ENCODE measurements around the gene HYAL1. TPM values are rescaled to one million over a fixed set of nuclear protein-coding genes. Genes with fewer than 3 reads are reported as not detected.
A peak's percentile ranks its signal among the peaks of the same experiment; 100 is the strongest.

The HYAL1 gene, protein sequence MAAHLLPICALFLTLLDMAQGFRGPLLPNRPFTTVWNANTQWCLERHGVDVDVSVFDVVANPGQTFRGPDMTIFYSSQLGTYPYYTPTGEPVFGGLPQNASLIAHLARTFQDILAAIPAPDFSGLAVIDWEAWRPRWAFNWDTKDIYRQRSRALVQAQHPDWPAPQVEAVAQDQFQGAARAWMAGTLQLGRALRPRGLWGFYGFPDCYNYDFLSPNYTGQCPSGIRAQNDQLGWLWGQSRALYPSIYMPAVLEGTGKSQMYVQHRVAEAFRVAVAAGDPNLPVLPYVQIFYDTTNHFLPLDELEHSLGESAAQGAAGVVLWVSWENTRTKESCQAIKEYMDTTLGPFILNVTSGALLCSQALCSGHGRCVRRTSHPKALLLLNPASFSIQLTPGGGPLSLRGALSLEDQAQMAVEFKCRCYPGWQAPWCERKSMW
- 1.6 and 3.0 TPM in 2 replicates for total RNA-seq (ENCODE audit: low replicate concordance)

DNA sequence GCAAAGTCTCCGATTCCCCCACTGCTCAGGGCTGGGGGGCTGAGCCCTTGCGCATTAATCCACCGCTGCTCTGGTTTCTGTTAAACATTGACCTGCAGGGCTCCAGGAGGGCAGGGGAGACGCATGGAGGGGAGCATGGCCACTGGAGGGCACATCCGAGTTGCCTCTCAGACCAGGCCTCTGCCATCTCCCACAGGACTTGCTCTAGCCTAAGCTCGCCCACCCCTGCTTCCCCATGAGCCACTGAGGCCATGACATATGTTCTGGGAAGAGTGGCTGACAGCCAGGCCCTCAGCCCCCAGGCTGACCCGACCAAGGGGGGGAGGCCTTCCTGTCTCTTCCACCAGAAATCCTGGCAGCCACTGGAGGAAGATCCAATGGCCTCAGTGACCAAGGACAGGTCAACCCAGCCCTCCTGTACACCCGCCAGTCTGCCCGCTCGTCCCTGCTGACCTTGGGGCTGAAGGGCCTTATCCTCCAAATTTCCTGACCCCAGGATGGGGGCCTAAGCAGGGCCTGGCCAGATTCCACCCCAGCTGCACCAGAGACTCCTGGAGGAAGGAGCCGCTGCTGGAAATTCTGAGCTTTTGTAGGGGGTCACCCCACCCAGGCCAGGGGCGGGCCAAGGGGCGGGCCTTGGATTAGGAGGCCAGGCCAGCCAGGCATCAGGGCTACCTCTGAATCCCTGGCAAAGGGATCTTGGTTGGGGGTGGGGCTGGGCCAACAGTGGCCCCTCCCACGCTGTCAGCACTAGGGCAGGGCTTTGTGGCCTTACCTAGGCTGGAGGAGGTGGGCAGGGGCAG, at the start of gene HYAL1:
HYAL1 (minus strand) TSS at position 562 of the 803 bp plus-strand sequence. CDS start 618 bp downstream, outside the sequence.
- Histone ChIP-seq H3K4me1 (peaks cover 13% of the 10 kb centered on the region), H3K9me3 (ENCODE audit: low read depth) (peaks cover 8% of the 10 kb centered on the region), H3F3A (ENCODE audit: low read depth) (peaks cover 5% of the 10 kb centered on the region), H3K9ac (no peak within 1 kb of the TSS), H3K27me3 (no peaks in the 10 kb centered on the region), H2AFZ (replicated peaks) (no peak within 1 kb of the TSS), H3K27ac (peak within 1 kb of the TSS; percentile 37), H3K36me3 (no peaks in the 10 kb centered on the region), H3K79me2 (ENCODE audit: low read depth) (no peaks in the 10 kb centered on the region), H3K4me2 (no peak within 1 kb of the TSS), H3K4me3 (no peak within 1 kb of the TSS), H4K20me1 (ENCODE audit: low read depth) (peaks cover 6% of the 10 kb centered on the region)
- H3K4me1 Mint-ChIP-seq = peaks cover 22% of the 10 kb centered on the region
- peaks cover 3% of the 10 kb centered on the region for H3K36me3 Mint-ChIP-seq
- DNase-seq (ENCODE audit: low spot score) = peak; percentile 69
- no peak within 1 kb of the TSS for H3K27ac Mint-ChIP-seq
- peaks cover 10% of the 10 kb centered on the region for H3K27me3 Mint-ChIP-seq (ENCODE audit: insufficient read depth, low read depth)
- no peak within 1 kb of the TSS for H3K4me3 Mint-ChIP-seq
- no peak for TF ChIP-seq EZH2phosphoT487 (IDR thresholded peaks at IDR 0.05)
- TF ChIP-seq, protein P1, sequence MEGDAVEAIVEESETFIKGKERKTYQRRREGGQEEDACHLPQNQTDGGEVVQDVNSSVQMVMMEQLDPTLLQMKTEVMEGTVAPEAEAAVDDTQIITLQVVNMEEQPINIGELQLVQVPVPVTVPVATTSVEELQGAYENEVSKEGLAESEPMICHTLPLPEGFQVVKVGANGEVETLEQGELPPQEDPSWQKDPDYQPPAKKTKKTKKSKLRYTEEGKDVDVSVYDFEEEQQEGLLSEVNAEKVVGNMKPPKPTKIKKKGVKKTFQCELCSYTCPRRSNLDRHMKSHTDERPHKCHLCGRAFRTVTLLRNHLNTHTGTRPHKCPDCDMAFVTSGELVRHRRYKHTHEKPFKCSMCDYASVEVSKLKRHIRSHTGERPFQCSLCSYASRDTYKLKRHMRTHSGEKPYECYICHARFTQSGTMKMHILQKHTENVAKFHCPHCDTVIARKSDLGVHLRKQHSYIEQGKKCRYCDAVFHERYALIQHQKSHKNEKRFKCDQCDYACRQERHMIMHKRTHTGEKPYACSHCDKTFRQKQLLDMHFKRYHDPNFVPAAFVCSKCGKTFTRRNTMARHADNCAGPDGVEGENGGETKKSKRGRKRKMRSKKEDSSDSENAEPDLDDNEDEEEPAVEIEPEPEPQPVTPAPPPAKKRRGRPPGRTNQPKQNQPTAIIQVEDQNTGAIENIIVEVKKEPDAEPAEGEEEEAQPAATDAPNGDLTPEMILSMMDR (IDR thresholded peaks at IDR 0.05) = peak; percentile 17
- H3K9me3 Mint-ChIP-seq = peaks cover 14% of the 10 kb centered on the region

DNA sequence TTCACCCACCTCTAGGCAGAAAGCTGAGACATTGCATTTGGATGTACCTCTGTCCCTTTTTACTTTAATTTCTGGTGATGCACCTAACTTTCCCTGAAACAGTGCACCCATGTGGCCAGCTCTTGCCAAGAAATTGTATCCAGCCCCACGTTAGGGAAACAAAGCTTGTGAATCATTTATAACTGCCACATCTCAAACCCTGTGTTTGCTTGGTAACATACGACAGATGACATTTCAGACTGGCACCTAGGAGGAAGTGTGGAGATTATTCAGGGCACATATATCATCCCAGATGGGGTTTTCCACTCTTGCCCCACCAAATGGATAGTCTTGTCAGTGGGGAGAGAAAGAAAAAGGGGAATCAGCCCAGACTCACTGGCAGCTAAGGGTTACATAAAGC, 49.4 kb upstream of the HYAL1 start:
- peaks cover 9% of the 10 kb centered on the region for H3F3A ChIP-seq (ENCODE audit: low read depth)
- no peaks in the 10 kb centered on the region for H3K36me3 ChIP-seq
- H3K9ac ChIP-seq = no peak overlapping the region
- peaks cover 5% of the 10 kb centered on the region for H3K36me3 Mint-ChIP-seq
- no peak overlapping the region for H3K4me3 Mint-ChIP-seq
- H2AFZ ChIP-seq (replicated peaks) = no peak overlapping the region
- no peak for TF ChIP-seq EZH2phosphoT487 (IDR thresholded peaks at IDR 0.05)
- TF ChIP-seq EZH2 (IDR thresholded peaks at IDR 0.05) = no peak
- TF ChIP-seq, protein P1 (IDR thresholded peaks at IDR 0.05) = no peak
- H3K9me3 Mint-ChIP-seq = no peaks in the 10 kb centered on the region
- H3K4me1 ChIP-seq = peaks cover 13% of the 10 kb centered on the region
- peaks cover 33% of the 10 kb centered on the region for H3K79me2 ChIP-seq (ENCODE audit: low read depth)
- no peak overlapping the region for H3K27ac Mint-ChIP-seq
- no peak for DNase-seq (ENCODE audit: low spot score)
- H3K9me3 ChIP-seq (ENCODE audit: low read depth) = no peaks in the 10 kb centered on the region
- H3K4me3 ChIP-seq = no peak overlapping the region
- peaks cover 9% of the 10 kb centered on the region for H3K27me3 Mint-ChIP-seq (ENCODE audit: insufficient read depth, low read depth)
- peaks cover 33% of the 10 kb centered on the region for H4K20me1 ChIP-seq (ENCODE audit: low read depth)
- H3K4me2 ChIP-seq = no peak overlapping the region
- no peaks in the 10 kb centered on the region for H3K27me3 ChIP-seq
- peaks cover 36% of the 10 kb centered on the region for H3K4me1 Mint-ChIP-seq
- H3K27ac ChIP-seq = no peak overlapping the region

DNA sequence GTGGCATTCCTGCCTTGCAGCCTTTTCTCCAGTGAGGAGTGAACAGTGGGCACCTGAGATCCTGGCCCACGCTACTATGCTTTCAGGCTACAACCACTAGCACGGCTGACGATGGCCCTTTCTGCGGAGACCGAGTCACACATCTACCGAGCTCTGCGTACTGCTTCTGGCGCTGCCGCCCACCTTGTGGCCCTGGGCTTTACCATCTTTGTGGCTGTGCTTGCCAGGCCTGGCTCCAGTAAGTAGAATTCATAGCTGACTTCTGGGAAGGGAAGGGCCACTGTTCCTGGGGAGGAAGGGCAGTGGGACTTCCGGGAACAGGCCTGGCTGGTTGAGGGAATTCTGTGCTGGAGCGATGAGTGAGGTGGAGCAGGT, 47.9 kb upstream of the HYAL1 start:
- Histone ChIP-seq H3K4me2 (peak overlapping the region; percentile 93), H3K9ac (no peak overlapping the region), H3K4me1 (peaks cover 5% of the 10 kb centered on the region), H3K27ac (no peak overlapping the region), H3K27me3 (peaks cover 2% of the 10 kb centered on the region), H3K36me3 (no peaks in the 10 kb centered on the region), H3K9me3 (ENCODE audit: low read depth) (no peaks in the 10 kb centered on the region), H3F3A (ENCODE audit: low read depth) (peaks cover 19% of the 10 kb centered on the region), H4K20me1 (ENCODE audit: low read depth) (peaks cover 22% of the 10 kb centered on the region), H2AFZ (replicated peaks) (no peak overlapping the region), H3K4me3 (peak overlapping the region; percentile 84), H3K79me2 (ENCODE audit: low read depth) (peaks cover 18% of the 10 kb centered on the region)
- no peak overlapping the region for H3K27ac Mint-ChIP-seq
- H3K9me3 Mint-ChIP-seq = no peaks in the 10 kb centered on the region
- peaks cover 8% of the 10 kb centered on the region for H3K27me3 Mint-ChIP-seq (ENCODE audit: insufficient read depth, low read depth)
- TF ChIP-seq EZH2phosphoT487 (IDR thresholded peaks at IDR 0.05) (no peak), EZH2 (IDR thresholded peaks at IDR 0.05) (no peak)
- TF ChIP-seq, protein P1 (IDR thresholded peaks at IDR 0.05) = no peak
- peak overlapping the region; percentile 94 for H3K4me3 Mint-ChIP-seq
- no peak for DNase-seq (ENCODE audit: low spot score)
- peaks cover 5% of the 10 kb centered on the region for H3K36me3 Mint-ChIP-seq
- peaks cover 27% of the 10 kb centered on the region for H3K4me1 Mint-ChIP-seq
